NB4 (cell line): Measurements from ENCODE around the gene SRPX2.
"Not testable (repeated sequence)": the region's sequence is repeated elsewhere in the genome, so short reads cannot be mapped to it uniquely, and the experiment has no call there.

Experiments
- DNase-seq: peaks from one replicate; pipeline ENCODE4 v3.0.0; 2010; ENCODE audit warnings: low read depth
- H3K4me3 ChIP-seq: one replicate; pipeline ENCODE4 v1.5.1; 2011; ENCODE audit warnings: mild to moderate bottlenecking, low read depth, low read length, moderate library complexity
- CTCF ChIP-seq: IDR thresholded peaks from one replicate; pipeline ENCODE4 v1.5.1; 2012; ENCODE audit warnings: low read depth, low read length
- MAX ChIP-seq: IDR thresholded peaks from 2 replicates; pipeline ENCODE4 v1.6.1; 2011; ENCODE audit warnings: low read depth, low read length
- MYC ChIP-seq: IDR thresholded peaks from 2 replicates; pipeline ENCODE4 v1.6.1; 2011; ENCODE audit warnings: low read depth, low read length
- POLR2A ChIP-seq: IDR thresholded peaks from 2 replicates; pipeline ENCODE4 v1.6.1; 2011; ENCODE audit warnings: mild to moderate bottlenecking; ENCODE audit not compliant: insufficient read length; ENCODE audit errors: extremely low read depth

Gene SRPX2

DNA sequence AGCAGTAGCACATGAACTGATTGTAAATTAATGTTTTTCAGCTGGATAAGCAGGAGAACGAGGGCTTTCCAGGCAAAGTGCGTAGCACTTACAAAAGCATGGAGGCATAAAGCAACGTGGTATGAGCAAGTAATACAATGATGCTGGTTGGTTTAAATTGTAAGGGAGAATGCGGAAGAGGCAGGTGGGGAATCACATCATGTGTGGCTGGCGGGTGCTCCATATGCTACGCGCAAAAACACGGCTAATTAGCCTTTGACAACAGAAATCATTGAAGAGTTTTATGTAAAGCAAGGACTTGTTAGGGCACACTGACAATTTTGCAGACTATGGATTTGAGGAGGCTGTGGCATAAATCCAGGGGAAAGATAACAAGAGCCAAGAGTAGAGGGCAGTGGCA, 73.4 kb downstream of the SRPX2 start:
- no peak overlapping the region for H3K4me3 ChIP-seq
- DNase-seq = no peak
- TF ChIP-seq MAX (no peak), MYC (no peak), CTCF (no peak), POLR2A (no peak)

- DNase-seq = no peak
- H3K4me3 ChIP-seq = no peak overlapping the region
- TF ChIP-seq CTCF (no peak), MAX (no peak), MYC (no peak), POLR2A (no peak)
Measured at GRCh38 chrX:100719139-100719538, 75.1 kb downstream of the SRPX2 start.

- H3K4me3 ChIP-seq = no peak overlapping the region
- TF ChIP-seq CTCF (no peak), MYC (no peak)
- DNase-seq = no peak
Measured at GRCh38 chrX:100720301-100720700, 76.3 kb downstream of the SRPX2 start.

DNA sequence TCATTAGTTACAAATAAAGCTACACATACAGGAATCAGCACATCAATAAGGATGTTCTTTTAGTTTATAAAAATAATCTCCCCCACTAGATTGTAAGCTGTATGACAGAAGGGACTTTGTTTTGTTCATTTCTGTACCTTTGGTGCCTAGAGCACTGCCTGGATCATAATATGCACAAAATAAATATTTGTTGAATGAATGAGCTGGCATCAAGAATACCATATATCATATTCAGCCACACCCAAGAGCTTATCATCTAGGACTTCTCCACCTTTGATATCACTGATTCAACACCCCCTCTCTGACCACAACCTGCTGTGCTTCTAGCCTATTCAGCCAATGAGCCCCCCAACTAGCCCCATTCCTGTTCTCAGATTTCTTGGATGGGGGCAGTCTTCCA, 77.3 kb downstream of the SRPX2 start:
- TF ChIP-seq CTCF (no peak), MAX (no peak), POLR2A (no peak), MYC (no peak)
- H3K4me3 ChIP-seq = no peak overlapping the region
- DNase-seq = no peak

DNA sequence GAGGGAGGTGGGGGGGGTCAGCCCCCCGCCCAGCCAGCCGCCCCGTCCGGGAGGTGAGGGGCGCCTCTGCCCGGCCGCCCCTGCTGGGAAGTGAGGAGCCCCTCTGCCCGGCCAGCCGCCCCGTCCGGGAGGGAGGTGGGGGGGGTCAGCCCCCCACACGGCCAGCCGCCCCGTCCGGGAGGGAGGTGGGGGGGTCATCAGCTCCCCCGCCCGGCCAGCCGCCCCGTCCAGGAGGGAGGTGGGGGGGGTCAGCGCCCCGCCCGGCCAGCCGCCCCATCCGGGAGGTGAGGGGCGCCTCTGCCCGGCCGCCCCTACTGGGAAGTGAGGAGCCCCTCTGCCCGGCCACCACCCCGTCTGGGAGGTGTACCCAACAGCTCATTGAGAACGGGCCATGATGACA, 80.0 kb downstream of the SRPX2 start:
- DNase-seq = not testable (repeated sequence)

More for the DNA sequence above, 80.0 kb downstream of the SRPX2 start:
- not testable (repeated sequence) for H3K4me3 ChIP-seq
